Skeletal muscle cell (primary cell): ENCODE measurements around the gene MSMO1.

ENCODE experiments used
- DNase-seq: peaks from one replicate; pipeline ENCODE4 v3.0.0-alpha.2; 2010; ENCODE audit warnings: low read depth
- H3K4me3 ChIP-seq: 2 replicates; pipeline ENCODE4 v1.5.1; 2011; ENCODE audit warnings: low read depth, mild to moderate bottlenecking, control low read depth, low read length, moderate library complexity

The MSMO1 gene

DNA sequence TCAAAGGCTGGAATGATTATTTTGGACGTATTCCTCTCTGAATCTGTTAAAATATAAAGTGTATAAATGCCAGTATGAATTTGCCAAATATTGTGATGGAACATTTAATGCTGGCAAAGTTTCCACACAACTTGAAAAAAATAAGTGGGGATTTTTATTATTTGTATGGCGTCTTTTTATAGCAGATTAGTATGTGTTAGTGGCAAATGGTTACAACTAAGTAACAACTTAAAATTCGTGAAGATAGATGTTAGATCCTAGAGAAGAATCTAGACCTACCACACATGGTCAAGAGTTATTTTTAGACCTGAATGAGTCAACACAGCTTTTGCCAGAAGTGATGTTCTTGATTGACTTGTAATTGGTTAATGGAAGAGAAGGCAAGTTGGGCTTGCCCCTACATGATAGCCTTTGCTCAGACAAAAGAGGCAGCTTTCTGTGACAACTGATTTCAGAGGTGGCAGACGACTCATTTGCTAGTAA is 56.2 kb downstream of the MSMO1 start:
- DNase-seq, result no peak
- H3K4me3 ChIP-seq, result no peak overlapping the region

DNA sequence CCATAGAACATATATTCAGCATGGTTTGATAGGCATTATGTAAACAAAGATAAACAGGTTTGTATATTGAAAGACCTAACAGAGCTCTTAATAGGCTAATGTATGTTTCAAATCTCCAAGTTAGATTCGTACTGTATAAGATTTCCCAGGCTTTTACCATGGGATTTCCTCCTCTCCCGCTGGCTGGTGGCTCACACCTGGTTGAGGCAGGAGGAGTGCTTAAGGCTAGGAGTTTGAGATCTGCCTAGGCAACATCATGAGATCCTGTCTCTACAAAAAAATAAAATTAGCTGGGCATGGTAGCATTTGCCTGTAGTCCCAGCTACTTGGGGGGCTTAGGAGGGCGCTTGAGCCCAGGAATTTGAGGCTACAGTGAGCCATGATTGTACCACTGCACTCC is 56.7 kb downstream of the MSMO1 start:
- H3K4me3 ChIP-seq, result no peak overlapping the region
- DNase-seq, result no peak

DNA sequence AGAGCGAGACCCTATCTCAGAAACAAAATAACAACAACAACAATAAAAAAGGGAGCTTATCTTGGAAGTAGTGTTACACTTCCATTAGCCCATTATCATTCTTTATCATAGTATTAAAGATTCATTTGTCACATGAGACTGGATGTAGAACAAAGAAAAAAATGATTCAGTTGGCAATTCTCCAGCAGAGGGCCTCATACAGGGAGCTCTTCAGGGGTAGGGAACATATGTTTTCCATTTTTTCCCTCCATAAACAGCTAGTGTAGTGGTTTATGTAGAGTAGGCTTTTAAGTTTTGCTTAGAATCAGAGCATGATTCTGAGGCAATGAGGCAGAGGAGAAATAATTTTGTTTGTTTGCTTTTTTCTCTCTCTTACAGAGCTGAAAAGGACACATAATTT is 57.1 kb downstream of the MSMO1 start:
- no peak for DNase-seq

DNA sequence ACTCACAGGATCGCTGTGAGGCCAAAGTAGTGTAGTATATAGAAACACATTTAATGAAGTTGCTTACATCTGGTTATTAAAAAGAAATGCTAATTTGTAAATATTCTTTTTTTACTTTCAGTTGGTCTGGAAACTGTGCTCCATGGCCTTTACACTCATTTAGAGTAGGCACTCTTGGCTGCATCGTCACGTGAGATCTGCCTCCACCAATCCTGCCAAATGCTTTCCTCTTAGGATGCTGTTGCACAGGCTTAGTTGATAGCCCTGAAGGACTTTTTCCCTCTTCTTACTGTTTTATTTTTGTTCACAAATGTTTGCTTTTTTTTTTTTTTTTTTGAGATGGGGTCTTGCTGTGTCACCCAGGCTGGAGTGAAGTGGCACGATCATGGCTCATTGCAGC is 57.7 kb downstream of the MSMO1 start:
- H3K4me3 ChIP-seq, result no peak overlapping the region
- DNase-seq, result no peak

More for the DNA sequence above, 57.1 kb downstream of the MSMO1 start:
- no peak overlapping the region for H3K4me3 ChIP-seq

DNA sequence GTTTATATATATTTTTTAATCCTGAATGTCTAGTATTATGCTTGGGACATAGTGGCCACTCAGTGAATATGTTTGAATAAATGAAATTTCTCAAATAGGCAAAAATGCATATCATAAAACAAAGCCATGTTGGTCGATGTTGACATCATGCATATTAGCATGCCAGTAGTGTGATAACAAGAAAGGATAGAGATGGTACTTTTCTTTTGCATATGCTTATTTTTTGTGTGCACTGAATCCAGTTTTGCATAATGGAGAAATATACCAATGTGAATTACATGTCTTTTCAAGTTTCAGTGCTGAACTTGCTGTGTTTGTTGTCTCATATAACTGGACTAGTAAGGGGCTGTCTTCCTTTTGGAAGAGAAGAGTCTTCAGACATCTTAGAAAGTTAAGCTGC is 58.9 kb downstream of the MSMO1 start:
- no peak overlapping the region for H3K4me3 ChIP-seq
- no peak for DNase-seq

DNA sequence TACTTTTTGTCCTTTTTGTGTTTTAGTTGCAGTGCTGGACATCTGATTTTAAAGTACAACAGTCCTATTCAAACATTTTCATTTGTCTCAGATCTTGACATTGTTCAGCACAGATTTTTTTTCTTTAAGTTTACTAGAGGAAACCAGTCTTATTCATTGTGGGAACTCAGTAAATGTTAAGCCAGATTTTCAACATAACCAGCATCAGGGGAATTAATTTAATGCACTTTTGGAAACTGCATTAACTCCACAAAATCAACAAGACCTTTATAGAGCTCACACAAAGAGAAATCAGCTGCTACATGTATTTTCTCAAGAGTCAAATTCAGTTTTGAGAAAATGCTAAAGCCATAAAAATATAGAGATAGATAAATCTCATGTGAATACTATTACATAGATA is 61.3 kb downstream of the MSMO1 start:
- no peak for DNase-seq
- no peak overlapping the region for H3K4me3 ChIP-seq
